ENCODE measurements around the gene NCBP3. TPM values are rescaled to one million over a fixed set of nuclear protein-coding genes. Genes with fewer than 3 reads are reported as not detected.

NCBP3 gene
- total and polyA plus RNA-seq, 2 of the 8 experiments (the other 6 are each of a cell fraction or from before 2014, with no cell fraction given) = 19.6 to 46.1 TPM

DNA sequence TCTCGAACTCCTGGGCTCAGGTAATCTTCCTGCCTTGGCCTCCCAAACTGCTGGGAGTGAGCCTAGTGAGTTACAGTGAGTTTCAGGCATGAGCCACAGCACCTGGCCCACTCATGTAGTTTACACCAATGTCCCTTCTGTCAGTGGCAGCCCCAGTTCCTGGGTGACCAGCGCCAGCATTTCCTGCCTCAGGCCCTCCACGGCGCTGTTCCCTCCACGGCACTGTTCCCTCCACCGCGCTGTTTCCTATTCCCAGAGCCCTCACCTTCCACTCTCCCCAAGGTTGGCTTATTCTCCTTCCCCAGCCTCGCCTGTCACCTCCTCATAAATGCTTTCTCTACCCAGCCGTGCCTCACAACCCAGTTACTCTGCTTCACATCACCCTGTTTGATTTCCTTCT, 77.7 kb downstream of the NCBP3 start (continued):
- TF ChIP-seq, protein P1, sequence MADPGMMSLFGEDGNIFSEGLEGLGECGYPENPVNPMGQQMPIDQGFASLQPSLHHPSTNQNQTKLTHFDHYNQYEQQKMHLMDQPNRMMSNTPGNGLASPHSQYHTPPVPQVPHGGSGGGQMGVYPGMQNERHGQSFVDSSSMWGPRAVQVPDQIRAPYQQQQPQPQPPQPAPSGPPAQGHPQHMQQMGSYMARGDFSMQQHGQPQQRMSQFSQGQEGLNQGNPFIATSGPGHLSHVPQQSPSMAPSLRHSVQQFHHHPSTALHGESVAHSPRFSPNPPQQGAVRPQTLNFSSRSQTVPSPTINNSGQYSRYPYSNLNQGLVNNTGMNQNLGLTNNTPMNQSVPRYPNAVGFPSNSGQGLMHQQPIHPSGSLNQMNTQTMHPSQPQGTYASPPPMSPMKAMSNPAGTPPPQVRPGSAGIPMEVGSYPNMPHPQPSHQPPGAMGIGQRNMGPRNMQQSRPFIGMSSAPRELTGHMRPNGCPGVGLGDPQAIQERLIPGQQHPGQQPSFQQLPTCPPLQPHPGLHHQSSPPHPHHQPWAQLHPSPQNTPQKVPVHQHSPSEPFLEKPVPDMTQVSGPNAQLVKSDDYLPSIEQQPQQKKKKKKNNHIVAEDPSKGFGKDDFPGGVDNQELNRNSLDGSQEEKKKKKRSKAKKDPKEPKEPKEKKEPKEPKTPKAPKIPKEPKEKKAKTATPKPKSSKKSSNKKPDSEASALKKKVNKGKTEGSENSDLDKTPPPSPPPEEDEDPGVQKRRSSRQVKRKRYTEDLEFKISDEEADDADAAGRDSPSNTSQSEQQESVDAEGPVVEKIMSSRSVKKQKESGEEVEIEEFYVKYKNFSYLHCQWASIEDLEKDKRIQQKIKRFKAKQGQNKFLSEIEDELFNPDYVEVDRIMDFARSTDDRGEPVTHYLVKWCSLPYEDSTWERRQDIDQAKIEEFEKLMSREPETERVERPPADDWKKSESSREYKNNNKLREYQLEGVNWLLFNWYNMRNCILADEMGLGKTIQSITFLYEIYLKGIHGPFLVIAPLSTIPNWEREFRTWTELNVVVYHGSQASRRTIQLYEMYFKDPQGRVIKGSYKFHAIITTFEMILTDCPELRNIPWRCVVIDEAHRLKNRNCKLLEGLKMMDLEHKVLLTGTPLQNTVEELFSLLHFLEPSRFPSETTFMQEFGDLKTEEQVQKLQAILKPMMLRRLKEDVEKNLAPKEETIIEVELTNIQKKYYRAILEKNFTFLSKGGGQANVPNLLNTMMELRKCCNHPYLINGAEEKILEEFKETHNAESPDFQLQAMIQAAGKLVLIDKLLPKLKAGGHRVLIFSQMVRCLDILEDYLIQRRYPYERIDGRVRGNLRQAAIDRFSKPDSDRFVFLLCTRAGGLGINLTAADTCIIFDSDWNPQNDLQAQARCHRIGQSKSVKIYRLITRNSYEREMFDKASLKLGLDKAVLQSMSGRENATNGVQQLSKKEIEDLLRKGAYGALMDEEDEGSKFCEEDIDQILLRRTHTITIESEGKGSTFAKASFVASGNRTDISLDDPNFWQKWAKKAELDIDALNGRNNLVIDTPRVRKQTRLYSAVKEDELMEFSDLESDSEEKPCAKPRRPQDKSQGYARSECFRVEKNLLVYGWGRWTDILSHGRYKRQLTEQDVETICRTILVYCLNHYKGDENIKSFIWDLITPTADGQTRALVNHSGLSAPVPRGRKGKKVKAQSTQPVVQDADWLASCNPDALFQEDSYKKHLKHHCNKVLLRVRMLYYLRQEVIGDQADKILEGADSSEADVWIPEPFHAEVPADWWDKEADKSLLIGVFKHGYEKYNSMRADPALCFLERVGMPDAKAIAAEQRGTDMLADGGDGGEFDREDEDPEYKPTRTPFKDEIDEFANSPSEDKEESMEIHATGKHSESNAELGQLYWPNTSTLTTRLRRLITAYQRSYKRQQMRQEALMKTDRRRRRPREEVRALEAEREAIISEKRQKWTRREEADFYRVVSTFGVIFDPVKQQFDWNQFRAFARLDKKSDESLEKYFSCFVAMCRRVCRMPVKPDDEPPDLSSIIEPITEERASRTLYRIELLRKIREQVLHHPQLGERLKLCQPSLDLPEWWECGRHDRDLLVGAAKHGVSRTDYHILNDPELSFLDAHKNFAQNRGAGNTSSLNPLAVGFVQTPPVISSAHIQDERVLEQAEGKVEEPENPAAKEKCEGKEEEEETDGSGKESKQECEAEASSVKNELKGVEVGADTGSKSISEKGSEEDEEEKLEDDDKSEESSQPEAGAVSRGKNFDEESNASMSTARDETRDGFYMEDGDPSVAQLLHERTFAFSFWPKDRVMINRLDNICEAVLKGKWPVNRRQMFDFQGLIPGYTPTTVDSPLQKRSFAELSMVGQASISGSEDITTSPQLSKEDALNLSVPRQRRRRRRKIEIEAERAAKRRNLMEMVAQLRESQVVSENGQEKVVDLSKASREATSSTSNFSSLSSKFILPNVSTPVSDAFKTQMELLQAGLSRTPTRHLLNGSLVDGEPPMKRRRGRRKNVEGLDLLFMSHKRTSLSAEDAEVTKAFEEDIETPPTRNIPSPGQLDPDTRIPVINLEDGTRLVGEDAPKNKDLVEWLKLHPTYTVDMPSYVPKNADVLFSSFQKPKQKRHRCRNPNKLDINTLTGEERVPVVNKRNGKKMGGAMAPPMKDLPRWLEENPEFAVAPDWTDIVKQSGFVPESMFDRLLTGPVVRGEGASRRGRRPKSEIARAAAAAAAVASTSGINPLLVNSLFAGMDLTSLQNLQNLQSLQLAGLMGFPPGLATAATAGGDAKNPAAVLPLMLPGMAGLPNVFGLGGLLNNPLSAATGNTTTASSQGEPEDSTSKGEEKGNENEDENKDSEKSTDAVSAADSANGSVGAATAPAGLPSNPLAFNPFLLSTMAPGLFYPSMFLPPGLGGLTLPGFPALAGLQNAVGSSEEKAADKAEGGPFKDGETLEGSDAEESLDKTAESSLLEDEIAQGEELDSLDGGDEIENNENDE (IDR thresholded peaks at IDR 0.05; ENCODE audit: insufficient replicate concordance, low read length) = no peak
- TF ChIP-seq NANOG (IDR thresholded peaks at IDR 0.05; ENCODE audit: insufficient read depth, low read depth, low read length, poor library complexity, severe bottlenecking) = no peak
- TF ChIP-seq TAF7 (optimal IDR thresholded peaks at IDR 0.05; ENCODE audit: borderline replicate concordance, low read depth, low read length) = no peak
- TF ChIP-seq RAD21 (IDR thresholded peaks at IDR 0.05 in 1 of 2, conservative IDR thresholded peaks at IDR 0.05 in 1 of 2; ENCODE audit: low read depth in 2 of 2, low read length in 2 of 2) = no peak
- no peak for TF ChIP-seq SAP30 (IDR thresholded peaks at IDR 0.05; ENCODE audit: insufficient read depth, insufficient replicate concordance, low read length)
